Sciatic nerve (tissue), 2 donors: ENCODE measurements around the gene PTGER3. TPM values are rescaled to one million over a fixed set of nuclear protein-coding genes. Genes with fewer than 3 reads are reported as not detected.
A peak's percentile ranks its signal among the peaks of the same experiment; 100 is the strongest.

Experiments
- ATAC-seq: fragments of 200-7000 bp; cut with Tn5 transposase; one replicate; pipeline ENCODE4 v1.9.1; 2020; ENCODE audit warnings: mild to moderate bottlenecking, moderate library complexity
- DNase-seq: peaks from one replicate; pipeline ENCODE4 v3.0.0-alpha.2; 2020; ENCODE audit warnings: low spot score
- intact Hi-C: fragments of 100-400 bp; cut with DNase I; formaldehyde crosslinking; loops from one replicate; pipeline ENCODE4 v1.14.2; 2022
- total RNA-seq: library from RNA; stranded (reverse); fragmentation: NEBNext Ultra II Directional; extraction: Animal tissue kit (Norgen Biotek cat#: 25700); gene quantifications from one replicate; pipeline ENCODE4 v1.2.1, GENCODE V29; 2021
- donor health status: DM: no; HTN: no; CAD: no.
- donor health status: DM: no; HTN: no; CAD: no.

PTGER3 gene
- total RNA-seq = 4.4 TPM

DNA sequence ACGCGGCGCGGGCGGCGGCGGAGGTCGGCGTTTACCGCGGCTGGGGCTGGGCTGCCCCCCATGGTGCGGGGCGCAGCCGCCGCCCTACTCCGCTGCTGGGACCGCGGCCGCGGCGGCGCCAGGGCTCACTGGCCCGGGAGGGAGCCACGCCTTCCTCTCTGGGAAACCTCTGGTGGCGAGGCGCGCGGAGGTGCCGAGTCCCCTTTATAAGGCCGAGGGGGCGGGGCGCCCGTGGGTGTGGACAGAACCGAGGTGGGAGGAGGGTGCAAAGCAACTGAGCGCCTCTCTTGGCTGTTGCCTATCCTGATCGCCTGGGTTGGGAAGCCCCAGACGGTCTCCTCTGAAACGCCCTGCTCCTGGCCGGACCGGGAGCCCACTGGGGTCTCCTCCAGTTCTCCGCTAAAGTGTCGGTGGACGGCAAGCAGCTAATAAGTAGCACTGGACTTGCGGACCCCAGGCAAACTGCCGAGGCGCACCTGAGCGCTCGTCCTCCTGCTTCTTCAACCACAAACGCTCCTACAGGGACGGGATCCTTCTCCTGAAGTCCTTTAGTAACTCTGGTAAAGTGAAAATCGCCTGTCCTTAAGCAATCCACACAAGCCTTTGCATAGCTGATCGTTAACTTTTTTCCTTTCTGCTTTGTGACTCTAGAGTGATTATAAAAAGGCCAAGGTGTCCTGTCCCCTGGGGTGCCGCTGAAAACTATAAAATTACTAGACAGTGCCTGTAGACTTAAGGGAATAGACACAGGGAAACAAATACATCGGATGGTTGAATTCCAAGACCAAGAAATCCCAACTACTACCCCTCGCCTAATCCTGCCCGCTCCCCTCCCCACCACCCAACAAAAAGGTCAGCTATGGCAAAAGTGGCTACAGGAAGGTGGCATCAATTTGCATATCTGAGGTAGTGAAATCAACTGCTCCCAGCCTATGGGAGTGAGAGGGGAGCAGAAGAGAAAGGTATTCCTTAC is at the start of gene PTGER3:
PTGER3 (minus strand) TSS at position 182 of the 973 bp plus-strand sequence. CDS start 239 bp downstream, outside the sequence.
- DNase-seq (peak; percentile 66), ATAC-seq (peak; percentile 68)
- intact Hi-C loops = no loop called here

DNA sequence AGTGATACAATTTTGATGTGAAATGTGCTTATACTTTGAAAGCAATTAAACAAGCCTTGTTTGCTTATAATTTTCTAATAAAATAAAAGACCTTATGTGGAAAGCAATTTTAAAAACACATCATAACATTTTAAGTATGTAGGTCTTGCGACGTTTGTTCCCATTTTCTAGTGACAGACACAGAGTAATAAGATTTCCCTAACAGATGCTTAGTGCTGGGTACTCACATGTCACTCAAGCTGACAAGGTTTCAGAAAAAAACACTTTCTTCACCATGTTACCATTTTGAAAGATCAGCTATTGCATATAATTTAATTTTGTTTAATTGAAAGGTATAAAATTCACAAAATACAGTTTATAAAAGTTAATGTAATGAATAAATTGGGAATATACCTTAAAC is 47.3 kb upstream of the PTGER3 start:
- ATAC-seq = no peak

DNA sequence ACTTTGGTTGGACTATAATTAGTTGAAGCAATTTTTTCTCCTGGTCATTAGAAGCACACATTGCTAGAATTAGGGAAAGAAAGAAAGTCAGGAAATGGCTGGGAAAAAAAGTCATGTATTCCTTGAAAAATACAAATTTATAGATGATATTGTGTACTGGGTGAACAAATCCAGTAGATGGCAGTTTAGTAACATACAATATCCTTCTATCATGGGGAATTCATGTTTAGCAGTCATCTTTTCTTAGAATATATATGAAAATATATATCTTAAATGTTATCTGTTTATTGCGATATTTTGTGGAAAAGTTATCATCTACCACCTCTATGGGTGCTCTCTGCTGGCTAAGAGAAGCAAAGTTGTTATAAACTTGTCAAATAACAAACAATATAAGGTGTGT is 46.3 kb upstream of the PTGER3 start:
- intact Hi-C loops = no loop called here
- no peak for DNase-seq
- no peak for ATAC-seq

More for the DNA sequence above, 47.3 kb upstream of the PTGER3 start:
- DNase-seq = no peak
- intact Hi-C loops = no loop called here

DNA sequence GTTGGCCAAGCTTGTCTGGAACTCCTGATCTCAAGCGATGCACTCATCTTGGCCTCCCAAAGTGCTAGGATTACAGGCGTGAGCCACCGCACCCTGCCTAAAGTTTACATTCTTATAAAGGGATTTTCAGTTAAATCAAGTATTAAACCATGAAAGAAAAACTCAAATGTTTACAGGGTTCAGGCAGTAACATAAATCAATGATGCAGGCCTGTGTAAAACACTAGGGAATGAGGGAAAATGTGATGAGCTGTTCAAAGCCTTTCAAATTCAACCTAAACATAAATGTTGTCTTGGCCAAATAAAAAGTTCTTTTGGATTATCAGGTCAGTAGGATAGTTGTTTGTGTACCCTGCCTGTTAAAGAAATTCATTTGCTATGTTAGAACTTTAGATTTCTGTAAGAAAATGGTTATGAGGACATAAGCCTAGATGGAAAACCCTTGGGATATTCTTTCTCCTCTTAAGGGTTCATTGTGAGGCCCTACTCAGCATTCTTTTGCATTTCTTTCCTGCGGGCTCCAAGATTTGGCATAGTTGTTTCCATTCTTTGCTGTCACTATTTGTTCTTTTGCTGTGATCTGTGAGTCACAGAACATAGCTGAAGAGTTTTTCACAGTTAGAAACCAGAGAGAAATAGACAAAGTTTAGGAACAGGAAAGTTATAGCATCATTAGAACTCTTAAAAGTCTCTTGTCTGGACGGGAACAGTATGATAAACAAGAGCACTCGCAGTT is 42.1 kb upstream of the PTGER3 start:
- ATAC-seq (no peak), DNase-seq (no peak)
- intact Hi-C loops = no loop called here

DNA sequence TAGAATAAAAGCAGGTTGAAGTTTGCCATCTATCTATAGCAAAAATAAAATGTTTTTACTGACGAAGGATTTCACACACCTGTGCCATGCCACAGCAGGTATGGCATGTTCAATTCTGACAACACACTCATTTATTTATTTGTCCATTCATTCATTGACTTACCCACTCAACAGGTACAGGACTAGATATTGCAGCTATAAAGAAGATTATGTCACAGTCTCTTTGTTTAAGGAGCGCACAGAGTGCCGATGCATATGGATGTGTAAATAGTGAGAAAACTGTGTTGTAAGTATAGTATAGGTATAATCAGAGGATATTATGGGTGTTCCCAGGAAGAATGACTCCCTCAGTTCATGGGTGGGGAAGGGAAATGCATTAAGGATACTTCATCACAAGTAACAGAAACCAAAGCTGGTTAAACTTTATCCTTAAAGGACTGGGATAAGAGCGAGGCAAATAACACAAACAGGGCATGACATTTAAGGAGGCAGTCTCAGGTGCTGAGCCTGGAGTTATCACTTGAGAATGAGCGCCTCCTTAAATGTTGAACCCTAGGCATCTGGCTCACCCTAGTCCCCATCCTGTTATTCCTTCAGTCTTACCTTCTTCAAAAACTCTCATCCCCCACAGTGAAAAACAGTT is 41.1 kb upstream of the PTGER3 start:
- no peak for DNase-seq
- intact Hi-C loops = no loop called here
- no peak for ATAC-seq

DNA sequence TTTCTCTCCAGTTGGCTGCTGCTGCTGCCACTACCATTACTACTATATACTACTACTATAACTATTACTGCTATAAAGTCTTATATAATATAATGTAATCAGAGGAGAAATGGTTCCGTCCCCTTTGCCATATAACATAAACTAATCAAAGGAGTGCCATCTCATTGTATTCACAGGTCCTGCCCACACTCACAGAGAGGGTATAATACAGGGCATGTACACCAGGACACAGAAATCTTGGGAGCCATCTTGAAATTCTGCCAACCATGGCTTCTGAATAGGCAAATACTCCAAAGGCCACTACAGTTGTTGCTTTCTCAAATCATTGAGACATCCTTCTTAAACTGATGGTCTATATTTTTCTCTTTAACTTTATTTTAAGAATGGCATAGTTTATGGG is 40.1 kb upstream of the PTGER3 start:
- intact Hi-C loops = no loop called here
- ATAC-seq (no peak), DNase-seq (no peak)

DNA sequence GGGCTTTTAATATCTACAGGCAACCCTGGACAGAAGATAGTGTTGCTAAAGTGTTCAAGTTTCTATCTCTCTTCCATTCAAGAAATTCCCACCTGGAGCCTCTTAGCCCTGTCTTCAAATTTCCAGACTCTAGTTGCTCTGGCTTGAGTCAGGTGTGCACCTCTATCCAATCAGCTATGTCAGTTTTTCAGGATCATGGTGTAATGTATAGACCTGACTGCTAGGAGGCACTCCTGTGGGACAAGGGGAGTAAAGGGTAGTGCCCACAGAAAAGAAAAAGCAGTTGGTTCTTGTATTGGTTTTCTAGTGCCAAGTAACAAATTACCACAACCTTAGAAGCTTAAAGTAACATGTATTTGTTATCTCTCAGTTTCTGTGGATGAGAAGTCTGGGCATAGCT is 39.4 kb upstream of the PTGER3 start:
- ATAC-seq (no peak), DNase-seq (no peak)
- intact Hi-C loops = no loop called here

DNA sequence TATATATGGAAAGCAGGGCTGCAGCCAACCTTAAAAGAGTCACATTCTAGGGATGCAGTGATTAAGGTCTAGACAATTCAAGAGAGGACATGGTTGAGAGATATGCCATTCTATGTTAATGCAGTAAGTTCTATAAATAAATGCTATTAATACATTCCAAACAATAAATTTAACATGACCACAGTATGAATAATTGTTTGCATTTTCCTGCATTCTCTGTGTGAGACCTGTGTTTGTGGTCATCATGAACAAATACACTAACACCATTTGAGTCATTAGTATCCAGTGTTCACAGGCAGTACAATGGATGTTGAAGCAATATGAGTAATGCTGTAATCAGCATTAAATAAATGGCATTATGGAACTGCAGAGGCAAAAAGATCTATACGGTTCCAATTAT is 38.7 kb upstream of the PTGER3 start:
- no peak for ATAC-seq
- DNase-seq = no peak
- intact Hi-C loops = no loop called here

DNA sequence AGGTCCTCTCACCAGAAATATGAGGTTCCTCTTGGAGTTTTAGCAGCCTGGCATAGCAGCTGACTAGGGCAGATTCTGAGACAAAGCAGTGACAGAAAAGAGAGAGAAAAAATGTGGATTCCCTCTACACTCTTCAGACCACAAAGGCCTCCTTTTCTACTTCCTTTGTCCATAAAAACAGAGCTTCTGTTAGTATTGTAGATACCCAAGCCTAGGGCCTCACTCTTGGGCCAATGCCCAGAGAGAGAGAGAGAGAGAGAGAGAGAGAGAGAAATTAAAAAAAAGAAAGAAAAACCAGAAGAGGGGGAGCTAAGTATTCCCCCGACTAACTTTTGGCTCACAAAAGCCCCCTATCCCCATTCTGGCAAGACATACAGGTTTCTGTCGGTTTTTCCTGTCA is 35.7 kb upstream of the PTGER3 start:
- intact Hi-C loops = no loop called here
- ATAC-seq = no peak
- no peak for DNase-seq

DNA sequence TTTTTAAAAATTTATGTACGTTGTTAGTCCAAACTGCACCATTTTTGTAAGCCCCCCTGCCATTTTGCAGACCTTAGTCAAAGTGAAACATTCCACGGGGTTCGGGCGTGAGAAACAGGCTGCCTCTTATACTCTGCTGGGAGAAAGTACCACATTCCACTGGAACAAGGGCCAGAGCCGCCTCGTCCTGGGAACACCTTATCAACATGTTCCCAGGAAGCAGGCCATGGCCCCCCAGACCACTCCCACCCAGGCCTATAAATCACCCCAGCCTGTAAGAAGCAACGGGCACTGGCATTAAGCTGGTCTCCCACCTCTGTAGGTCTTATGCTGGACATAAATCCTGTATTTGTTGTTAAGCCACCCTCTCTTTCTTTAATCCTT is 34.1 kb upstream of the PTGER3 start:
- ATAC-seq (no peak), DNase-seq (no peak)
- intact Hi-C loops = no loop called here

DNA sequence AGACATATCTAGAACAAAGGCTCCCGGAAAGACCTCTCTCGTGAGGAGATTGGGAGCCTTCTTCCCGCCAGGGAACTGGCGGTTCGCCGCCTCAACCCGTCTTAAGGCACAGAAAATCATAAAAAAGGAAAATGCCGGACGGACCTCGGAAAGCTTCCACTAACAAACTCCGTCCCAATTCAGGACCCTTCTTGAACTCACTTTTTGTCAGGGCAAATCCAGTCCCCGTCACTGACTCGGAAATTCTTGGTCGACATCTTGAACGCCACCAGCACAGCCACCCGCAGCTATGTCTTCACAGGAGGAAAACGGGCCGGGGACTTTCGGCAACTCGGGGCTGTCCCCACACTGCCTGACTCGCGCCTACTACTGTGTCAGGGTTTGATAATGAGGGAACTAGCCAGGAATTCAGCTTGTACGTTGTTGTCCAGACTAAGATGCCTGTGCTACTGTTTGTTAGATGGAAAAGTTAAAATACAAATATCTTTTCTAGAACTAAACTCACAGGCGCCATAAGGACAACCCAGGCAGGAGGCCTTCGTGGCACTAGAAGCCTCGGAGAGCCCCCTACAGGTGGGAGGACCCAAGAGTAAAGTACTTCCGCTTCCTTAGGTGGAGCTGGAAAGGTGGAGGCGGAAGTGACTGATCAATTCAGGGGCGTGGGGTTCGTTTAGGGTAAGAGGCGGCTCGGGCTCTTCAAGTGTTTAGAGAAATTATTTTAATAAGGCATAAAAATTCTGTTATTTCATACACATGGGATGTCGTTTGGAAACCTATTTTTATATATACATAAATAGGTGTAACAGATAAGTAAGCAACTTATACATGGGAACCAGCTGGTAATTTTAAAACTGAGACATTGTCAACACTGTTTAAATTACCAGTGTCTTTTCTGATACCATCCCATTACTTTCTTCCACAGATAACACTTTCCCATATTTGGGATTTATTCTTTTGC is 33.4 kb upstream of the PTGER3 start, which contains the start of gene ZRANB2:
ZRANB2 (minus strand) TSS at position 297 of the 958 bp plus-strand sequence; CDS start at position 257, 40 bp downstream.
- DNase-seq (peak; percentile 91), ATAC-seq (peak; percentile 98)
- intact Hi-C loops = no loop called here

DNA sequence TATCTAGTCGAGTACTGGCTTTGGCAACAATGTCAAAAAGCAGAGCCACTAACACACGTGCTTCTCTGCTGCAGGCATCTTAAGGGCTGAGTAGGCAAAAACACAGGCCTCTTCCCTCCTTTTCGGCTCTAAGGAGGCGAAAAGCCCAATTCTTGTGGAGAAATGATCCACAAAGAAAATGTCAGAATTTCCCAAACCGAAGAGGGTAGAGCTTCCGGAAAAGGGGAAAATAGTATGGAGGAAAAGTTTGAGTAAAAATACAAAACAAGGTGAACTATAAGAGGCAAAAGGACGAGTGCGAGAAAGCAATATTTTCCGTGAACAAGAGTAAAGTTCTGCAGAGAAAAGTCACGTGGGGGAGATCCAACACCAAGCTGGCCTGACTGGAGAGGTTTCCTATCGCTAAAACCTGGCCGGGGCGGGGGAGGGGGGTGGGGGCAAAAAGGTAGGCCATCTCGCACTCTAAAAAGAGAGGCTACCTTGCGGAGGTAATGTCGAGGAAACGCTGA is 32.7 kb upstream of the PTGER3 start:
- intact Hi-C loops = no loop called here
- ATAC-seq = peak; percentile 19
- no peak for DNase-seq

DNA sequence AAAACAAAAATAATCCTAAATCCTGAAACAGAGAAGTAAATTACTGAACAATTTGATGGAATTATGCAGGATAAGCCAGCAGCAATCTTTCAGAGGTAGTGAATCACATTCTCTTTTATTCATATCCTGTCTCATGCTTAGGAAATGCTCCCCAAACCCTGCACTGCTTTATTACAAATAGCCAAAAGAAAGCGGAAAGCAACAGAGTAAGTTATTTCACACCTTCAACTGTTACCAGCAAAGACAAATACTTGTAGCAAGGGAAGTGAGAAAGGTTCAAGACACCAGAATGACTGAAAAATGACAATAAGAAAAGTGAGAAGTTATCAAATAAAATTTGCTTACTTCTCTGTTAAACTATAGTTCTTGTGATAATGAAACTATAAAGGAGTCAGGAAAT is 27.1 kb upstream of the PTGER3 start:
- intact Hi-C loops = no loop called here

DNA sequence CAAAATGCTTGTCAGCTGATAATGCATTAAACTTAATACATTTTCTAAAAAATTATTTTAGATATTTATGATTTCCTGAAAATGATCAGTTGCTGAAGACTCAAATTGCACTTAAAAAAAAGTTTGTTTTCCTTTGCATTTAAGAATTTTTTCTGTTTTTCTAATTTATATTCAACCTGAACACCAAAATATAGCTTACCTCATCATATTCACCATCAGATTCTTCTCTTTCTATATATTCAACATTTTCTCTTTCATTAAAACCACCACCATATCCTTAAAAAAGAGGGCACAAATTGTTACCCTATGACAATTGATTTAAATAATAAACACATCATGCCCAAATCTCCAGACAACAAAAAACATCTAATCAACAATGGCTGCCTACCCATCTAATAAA is 24.7 kb upstream of the PTGER3 start:
- intact Hi-C loops = no loop called here

More for the DNA sequence above, 27.1 kb upstream of the PTGER3 start:
- no peak for DNase-seq
- no peak for ATAC-seq

DNA sequence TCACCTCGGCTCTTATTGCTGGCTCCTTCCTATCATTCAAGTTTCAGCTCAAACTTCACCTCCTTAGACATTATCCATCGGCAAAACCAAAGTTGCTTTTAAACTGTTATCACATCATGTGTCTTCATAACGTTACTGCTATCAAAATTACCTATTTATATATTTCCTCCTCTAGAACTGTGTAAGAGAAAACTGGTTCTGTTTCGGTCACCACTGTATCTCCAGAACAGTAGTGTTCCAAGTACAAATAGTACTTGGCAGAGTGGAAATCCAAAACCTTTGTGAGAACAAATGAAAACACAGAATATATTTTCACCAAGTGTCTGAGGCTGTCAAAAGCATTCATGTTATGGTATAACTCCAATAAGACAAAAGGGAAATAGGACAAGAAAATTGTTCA is 24.1 kb upstream of the PTGER3 start:
- ATAC-seq = no peak
- no peak for DNase-seq
- intact Hi-C loops = no loop called here

More for the DNA sequence above, 24.7 kb upstream of the PTGER3 start:
- ATAC-seq (no peak), DNase-seq (no peak)

DNA sequence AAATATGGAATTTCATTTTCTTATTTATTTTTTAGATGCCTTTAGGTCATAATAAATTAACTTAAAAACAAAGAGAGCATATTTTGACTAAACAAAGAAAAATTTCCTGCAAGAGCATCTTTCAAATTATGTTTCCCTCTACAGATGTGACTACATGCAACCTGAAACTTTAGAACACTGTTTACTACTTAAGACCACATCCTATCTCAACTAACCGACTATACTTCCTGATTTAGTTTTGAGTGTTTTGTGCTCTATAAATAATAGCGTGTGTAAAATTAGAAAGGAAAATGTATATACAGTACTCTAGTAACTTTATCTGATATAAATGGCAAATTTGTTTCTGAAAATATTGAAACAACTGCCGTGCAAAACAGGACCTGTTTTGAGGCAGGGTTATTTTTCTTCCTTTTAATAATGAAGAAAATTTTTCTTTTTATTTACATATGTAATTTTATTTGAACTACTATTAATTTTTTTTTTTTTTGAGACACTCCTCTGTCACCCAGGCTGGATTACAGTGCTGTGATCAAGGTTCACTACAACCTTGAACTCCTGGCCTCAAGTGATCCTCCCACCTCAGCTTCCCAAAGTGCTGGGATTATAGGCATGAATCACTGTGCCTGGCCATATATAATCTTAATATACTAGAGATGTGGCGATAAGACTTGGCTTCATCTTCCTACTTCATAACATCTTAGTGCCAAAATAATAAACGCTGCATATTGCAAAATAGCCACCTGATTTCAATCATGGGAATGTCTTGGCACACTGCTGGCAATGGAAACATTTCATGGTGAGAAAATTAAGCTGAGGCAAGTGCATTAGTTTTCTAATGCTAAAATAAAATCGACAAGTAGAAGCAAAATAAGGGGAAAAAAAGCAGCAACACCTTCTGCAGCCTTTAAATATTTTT is 21.0 kb upstream of the PTGER3 start:
- ATAC-seq = no peak
- DNase-seq = no peak

DNA sequence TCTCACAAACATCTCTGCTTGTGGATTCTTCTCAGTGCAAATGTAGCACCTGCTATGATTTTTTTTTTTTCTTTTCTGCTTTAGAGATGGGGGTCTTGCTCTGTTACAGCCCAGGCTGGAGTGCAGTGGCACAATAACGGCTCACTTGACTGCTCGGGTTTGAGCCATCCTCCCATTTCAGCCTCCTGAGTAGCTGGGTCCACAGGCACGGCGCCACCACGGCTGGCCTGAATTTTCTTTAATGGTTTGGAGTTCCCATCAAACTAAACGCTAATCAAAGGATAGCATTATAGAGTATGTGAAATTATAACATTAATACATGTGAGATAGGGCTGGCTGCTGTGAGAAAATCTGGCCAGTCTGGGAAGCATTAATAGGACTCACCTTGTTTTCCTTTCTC is 7.2 kb upstream of the PTGER3 start:
- ATAC-seq (no peak), DNase-seq (no peak)
- intact Hi-C loops = no loop called here

More for the DNA sequence above, 21.0 kb upstream of the PTGER3 start:
- intact Hi-C loops = no loop called here
